ENCODE results near the gene CPD. TPM values are rescaled to one million over a fixed set of nuclear protein-coding genes. Genes with fewer than 3 reads are reported as not detected.
A peak's percentile ranks its signal among the peaks of the same experiment; 100 is the strongest.

The CPD gene
- total and polyA plus RNA-seq, 2 of the 13 experiments (the other 11 are each of a cell fraction or from before 2014, with no cell fraction given), result 46.1 to 72.3 TPM

GRCh38 chr17:30379903-30380381 lies 1.2 kb downstream of the CPD start (continued):
- no peak for TF ChIP-seq NRL (CRISPR knock-in tag; IDR thresholded peaks at IDR 0.05; ENCODE audit: borderline replicate concordance)
- TF ChIP-seq, protein P1, sequence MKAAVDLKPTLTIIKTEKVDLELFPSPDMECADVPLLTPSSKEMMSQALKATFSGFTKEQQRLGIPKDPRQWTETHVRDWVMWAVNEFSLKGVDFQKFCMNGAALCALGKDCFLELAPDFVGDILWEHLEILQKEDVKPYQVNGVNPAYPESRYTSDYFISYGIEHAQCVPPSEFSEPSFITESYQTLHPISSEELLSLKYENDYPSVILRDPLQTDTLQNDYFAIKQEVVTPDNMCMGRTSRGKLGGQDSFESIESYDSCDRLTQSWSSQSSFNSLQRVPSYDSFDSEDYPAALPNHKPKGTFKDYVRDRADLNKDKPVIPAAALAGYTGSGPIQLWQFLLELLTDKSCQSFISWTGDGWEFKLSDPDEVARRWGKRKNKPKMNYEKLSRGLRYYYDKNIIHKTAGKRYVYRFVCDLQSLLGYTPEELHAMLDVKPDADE (CRISPR knock-in tag; IDR thresholded peaks at IDR 0.05), result no peak
- no peak for TF ChIP-seq HNF1B (CRISPR knock-in tag; IDR thresholded peaks at IDR 0.05)
- no peak for TF ChIP-seq ZBTB38 (CRISPR knock-in tag; IDR thresholded peaks at IDR 0.05)
- no peak for TF ChIP-seq ZNF235 (CRISPR knock-in tag; IDR thresholded peaks at IDR 0.05; ENCODE audit: borderline replicate concordance)
- no peak for TF ChIP-seq ARNT (IDR thresholded peaks at IDR 0.05)
- TF ChIP-seq ELF4 (CRISPR knock-in tag; IDR thresholded peaks at IDR 0.05; ENCODE audit: borderline replicate concordance), result no peak
- no peak for TF ChIP-seq KMT2A (CRISPR knock-in tag; IDR thresholded peaks at IDR 0.05)
- TF ChIP-seq, protein P2, sequence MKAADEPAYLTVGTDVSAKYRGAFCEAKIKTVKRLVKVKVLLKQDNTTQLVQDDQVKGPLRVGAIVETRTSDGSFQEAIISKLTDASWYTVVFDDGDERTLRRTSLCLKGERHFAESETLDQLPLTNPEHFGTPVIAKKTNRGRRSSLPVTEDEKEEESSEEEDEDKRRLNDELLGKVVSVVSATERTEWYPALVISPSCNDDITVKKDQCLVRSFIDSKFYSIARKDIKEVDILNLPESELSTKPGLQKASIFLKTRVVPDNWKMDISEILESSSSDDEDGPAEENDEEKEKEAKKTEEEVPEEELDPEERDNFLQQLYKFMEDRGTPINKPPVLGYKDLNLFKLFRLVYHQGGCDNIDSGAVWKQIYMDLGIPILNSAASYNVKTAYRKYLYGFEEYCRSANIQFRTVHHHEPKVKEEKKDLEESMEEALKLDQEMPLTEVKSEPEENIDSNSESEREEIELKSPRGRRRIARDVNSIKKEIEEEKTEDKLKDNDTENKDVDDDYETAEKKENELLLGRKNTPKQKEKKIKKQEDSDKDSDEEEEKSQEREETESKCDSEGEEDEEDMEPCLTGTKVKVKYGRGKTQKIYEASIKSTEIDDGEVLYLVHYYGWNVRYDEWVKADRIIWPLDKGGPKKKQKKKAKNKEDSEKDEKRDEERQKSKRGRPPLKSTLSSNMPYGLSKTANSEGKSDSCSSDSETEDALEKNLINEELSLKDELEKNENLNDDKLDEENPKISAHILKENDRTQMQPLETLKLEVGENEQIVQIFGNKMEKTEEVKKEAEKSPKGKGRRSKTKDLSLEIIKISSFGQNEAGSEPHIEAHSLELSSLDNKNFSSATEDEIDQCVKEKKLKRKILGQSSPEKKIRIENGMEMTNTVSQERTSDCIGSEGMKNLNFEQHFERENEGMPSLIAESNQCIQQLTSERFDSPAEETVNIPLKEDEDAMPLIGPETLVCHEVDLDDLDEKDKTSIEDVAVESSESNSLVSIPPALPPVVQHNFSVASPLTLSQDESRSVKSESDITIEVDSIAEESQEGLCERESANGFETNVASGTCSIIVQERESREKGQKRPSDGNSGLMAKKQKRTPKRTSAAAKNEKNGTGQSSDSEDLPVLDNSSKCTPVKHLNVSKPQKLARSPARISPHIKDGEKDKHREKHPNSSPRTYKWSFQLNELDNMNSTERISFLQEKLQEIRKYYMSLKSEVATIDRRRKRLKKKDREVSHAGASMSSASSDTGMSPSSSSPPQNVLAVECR (CRISPR knock-in tag; IDR thresholded peaks at IDR 0.05; ENCODE audit: borderline replicate concordance), result no peak
- TF ChIP-seq MBNL3 (CRISPR knock-in tag; conservative IDR thresholded peaks at IDR 0.05), result no peak
- no peak for TF ChIP-seq RFXANK (CRISPR knock-in tag; IDR thresholded peaks at IDR 0.05)
- 0 out of 2 replicates have a peak, but pooled peaks have one; percentile 4 for TF ChIP-seq ZNF772 (CRISPR knock-in tag; IDR thresholded peaks at IDR 0.05)
- no peak for TF ChIP-seq ZNF841 (CRISPR knock-in tag; IDR thresholded peaks at IDR 0.05; ENCODE audit: borderline replicate concordance)
- no peak for TF ChIP-seq GLMP (CRISPR knock-in tag; IDR thresholded peaks at IDR 0.05; ENCODE audit: borderline replicate concordance)
